ENCODE data around the gene LHX3. TPM values are rescaled to one million over a fixed set of nuclear protein-coding genes. Genes with fewer than 3 reads are reported as not detected.

LHX3 gene
- total RNA-seq, 1 donor from 2014 or later: 0.07 TPM

DNA sequence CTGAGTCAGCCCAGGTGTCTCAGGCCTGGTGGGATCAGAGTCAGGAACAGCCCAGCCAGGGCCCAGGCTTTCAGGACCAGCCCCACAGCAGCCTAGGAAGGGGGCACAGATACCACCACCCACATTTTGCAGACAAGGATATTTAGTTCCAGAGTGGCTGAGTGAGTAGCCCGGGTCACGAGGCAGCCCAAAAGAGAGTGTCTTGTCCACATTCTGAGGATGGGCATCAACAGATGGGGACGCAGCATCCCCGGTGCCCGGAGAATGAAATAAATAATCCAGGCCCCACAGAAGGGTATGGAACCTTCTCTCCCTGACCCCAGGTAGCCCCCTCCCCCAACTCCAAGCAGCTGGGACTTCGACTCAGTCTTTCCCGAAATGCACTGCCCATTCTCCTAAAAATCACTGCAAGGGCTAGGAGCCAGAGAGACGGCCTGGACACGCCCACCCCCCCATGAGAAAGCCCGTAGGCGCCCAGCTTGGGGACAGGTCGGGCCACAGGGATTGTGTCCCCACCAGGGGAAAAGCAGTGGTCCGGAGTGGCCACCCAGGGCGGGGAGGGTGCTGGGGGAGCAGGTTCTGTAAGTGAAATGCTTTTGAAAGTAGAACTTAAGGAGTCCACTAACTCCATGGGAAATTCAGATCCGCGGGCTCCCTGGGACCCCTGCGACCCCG, 6.9 kb downstream of the LHX3 start:
- peaks cover 2% of the 10 kb centered on the region for H3K36me3 Mint-ChIP-seq (ENCODE audit: low read depth)
- H3K4me3 Mint-ChIP-seq: no peak overlapping the region
- no peak overlapping the region for H3K27ac Mint-ChIP-seq (ENCODE audit: unreplicated experiment)
- H3K4me1 Mint-ChIP-seq: no peaks in the 10 kb centered on the region
- H3K27me3 Mint-ChIP-seq (ENCODE audit: low read depth): peaks cover 83% of the 10 kb centered on the region
- no peak for DNase-seq (ENCODE audit: low read depth, low spot score)
- no peaks in the 10 kb centered on the region for H3K9me3 Mint-ChIP-seq
- no peak for TF ChIP-seq CTCF (conservative IDR thresholded peaks at IDR 0.05)

DNA sequence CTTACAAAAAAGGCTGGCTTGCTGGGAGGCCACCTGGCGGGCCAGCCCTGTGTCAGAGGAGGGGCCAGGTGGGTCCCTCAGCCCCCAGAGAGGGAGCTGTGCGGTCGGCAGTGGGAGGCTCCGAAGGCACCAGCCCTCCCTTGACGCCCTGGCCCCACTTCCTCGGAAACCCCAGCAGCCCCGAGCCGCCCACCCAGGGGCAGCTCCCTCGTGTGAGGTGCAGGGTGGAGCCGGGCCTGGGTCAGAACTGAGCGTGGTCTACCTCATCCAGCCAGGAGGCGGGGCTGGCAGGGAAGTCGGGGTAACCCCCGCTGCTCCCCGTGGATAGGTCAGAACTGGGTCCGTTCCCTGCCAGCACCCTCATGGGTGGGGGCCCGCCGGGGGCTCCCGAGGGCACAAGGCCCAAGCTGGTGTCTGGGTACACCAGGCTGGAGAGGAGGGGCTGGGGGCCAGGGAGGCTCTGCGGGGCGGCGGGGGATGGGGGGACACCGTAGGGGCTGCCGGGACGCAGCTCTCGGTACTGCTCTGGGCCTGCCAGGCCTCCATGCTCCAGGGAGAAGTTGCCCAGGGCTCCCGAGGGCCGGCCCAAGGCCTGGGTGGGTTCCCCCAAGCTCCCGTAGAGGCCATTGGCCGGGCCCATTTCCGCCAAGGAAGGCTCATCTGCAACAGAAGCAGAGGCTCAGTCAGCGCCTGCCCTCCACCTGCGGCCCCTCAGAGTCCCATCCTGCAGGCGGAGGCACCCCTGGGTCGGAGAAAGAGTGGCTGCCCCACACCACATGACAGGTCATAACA, 7.6 kb downstream of the LHX3 start:
- TF ChIP-seq CTCF (conservative IDR thresholded peaks at IDR 0.05): no peak
- peaks cover 82% of the 10 kb centered on the region for H3K27me3 Mint-ChIP-seq (ENCODE audit: low read depth)
- no peaks in the 10 kb centered on the region for H3K9me3 Mint-ChIP-seq
- no peak overlapping the region for H3K4me3 Mint-ChIP-seq
- H3K27ac Mint-ChIP-seq (ENCODE audit: unreplicated experiment): no peak overlapping the region
- no peaks in the 10 kb centered on the region for H3K4me1 Mint-ChIP-seq
- no peak for DNase-seq (ENCODE audit: low read depth, low spot score)
- peaks cover 2% of the 10 kb centered on the region for H3K36me3 Mint-ChIP-seq (ENCODE audit: low read depth)

GRCh38 chr9:136196404-136197083, 8.4 kb downstream of the LHX3 start:
- H3K36me3 Mint-ChIP-seq (ENCODE audit: low read depth): peaks cover 2% of the 10 kb centered on the region
- H3K9me3 Mint-ChIP-seq: no peaks in the 10 kb centered on the region
- no peak overlapping the region for H3K4me3 Mint-ChIP-seq
- H3K4me1 Mint-ChIP-seq: no peaks in the 10 kb centered on the region
- TF ChIP-seq CTCF (conservative IDR thresholded peaks at IDR 0.05): no peak
- H3K27me3 Mint-ChIP-seq (ENCODE audit: low read depth): peaks cover 85% of the 10 kb centered on the region
- H3K27ac Mint-ChIP-seq (ENCODE audit: unreplicated experiment): no peak overlapping the region
- no peak for DNase-seq (ENCODE audit: low read depth, low spot score)

DNA sequence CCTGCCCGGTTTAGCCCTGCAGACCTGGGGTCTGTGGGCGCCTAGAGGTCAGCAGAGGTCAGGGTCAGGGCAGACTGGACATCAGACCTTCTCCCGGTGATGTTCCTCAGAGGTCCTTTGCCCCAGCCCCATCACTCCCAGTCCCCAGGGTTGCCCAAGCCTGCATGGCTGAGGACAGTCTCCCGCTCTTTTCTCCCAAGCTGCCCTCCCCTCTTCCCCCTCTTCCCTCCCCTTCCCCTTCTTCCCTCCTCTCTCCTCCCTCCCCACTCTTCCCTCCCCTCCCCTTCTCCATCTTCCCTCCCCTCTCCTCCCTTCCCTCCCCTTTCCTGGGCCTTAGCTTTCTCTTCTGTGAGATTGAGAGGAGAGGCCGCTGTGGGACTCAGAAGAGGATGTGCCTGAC, 10.4 kb downstream of the LHX3 start:
- no peak for DNase-seq (ENCODE audit: low read depth, low spot score)
- H3K9me3 Mint-ChIP-seq: no peaks in the 10 kb centered on the region
- no peaks in the 10 kb centered on the region for H3K4me1 Mint-ChIP-seq
- H3K27ac Mint-ChIP-seq (ENCODE audit: unreplicated experiment): no peak overlapping the region
- H3K27me3 Mint-ChIP-seq (ENCODE audit: low read depth): peaks cover 83% of the 10 kb centered on the region
- TF ChIP-seq CTCF (conservative IDR thresholded peaks at IDR 0.05): no peak
- no peak overlapping the region for H3K4me3 Mint-ChIP-seq
- H3K36me3 Mint-ChIP-seq (ENCODE audit: low read depth): peaks cover 2% of the 10 kb centered on the region

GRCh38 chr9:136193891-136194279, 11.0 kb downstream of the LHX3 start:
- no peak for DNase-seq (ENCODE audit: low read depth, low spot score)
- no peaks in the 10 kb centered on the region for H3K4me1 Mint-ChIP-seq
- H3K4me3 Mint-ChIP-seq: no peak overlapping the region
- peaks cover 2% of the 10 kb centered on the region for H3K36me3 Mint-ChIP-seq (ENCODE audit: low read depth)
- H3K27ac Mint-ChIP-seq (ENCODE audit: unreplicated experiment): no peak overlapping the region
- H3K27me3 Mint-ChIP-seq (ENCODE audit: low read depth): peaks cover 83% of the 10 kb centered on the region
- TF ChIP-seq CTCF (conservative IDR thresholded peaks at IDR 0.05): no peak
- no peaks in the 10 kb centered on the region for H3K9me3 Mint-ChIP-seq
